C4-2B (cell line): ENCODE measurements around the gene JAGN1.

Source experiments
- CTCF ChIP-seq: fragments of 450-650 bp; conservative IDR thresholded peaks from 2 replicates; pipeline ENCODE4 v1.5.1; 2017; ENCODE audit warnings: mild to moderate bottlenecking
- ZFX ChIP-seq: fragments of 450-650 bp; IDR thresholded peaks from 2 replicates; pipeline ENCODE4 v1.6.1; 2017

- TF ChIP-seq CTCF: no peak
- TF ChIP-seq ZFX: no peak
These were observed 42.1 kb downstream of the JAGN1 start for GRCh38 chr3:9932535-9932842.
